Measurements from ENCODE around the gene CPNE7.
"Not testable (repeated sequence)": the region's sequence is repeated elsewhere in the genome, so short reads cannot be mapped to it uniquely, and the experiment has no call there.

Gene CPNE7

DNA sequence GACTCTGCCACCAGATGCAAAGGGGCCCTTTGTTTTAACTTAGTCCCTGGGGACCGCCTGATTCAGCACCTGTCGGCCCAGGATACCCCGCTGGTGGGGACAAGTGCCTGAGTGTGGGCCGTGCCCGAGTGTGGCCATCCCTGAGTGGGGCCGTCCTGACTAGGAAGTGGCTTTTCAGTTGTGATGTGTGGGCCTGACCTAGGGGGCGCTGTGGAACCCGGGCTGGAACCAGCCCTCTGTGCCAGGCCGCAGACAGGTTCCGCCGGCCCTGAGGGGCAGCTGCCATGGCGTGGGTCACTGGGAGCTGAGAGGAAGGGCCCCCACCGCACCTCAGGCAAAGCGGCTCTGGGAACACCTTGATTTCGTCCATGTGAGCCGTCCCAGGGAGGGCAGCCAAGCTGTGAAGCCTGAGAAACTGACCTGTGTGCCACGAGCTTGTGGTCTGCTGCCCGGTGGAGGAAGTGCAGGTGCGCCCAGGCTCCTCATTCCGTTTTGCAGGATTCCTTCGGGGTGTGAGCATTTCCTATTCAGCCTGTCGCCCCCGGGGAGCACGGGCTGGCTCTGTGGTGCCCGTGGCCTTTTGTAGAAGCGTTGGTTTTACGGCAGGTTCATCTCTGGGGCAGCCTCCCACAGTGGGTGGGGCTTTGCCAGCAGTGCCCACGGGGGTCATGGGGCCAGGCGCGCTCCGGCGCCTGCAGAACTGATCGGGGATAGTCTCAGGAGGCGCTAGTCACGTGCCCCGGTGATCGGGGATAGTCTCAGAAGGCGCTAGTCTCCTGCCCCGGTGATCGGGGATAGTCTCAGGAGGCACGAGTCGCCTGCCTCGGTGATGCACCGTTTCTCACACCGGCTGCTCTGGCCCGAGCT is 9.8 kb upstream of the CPNE7 start:
- no peak for DNase-seq (ENCODE audit: low read depth)

DNA sequence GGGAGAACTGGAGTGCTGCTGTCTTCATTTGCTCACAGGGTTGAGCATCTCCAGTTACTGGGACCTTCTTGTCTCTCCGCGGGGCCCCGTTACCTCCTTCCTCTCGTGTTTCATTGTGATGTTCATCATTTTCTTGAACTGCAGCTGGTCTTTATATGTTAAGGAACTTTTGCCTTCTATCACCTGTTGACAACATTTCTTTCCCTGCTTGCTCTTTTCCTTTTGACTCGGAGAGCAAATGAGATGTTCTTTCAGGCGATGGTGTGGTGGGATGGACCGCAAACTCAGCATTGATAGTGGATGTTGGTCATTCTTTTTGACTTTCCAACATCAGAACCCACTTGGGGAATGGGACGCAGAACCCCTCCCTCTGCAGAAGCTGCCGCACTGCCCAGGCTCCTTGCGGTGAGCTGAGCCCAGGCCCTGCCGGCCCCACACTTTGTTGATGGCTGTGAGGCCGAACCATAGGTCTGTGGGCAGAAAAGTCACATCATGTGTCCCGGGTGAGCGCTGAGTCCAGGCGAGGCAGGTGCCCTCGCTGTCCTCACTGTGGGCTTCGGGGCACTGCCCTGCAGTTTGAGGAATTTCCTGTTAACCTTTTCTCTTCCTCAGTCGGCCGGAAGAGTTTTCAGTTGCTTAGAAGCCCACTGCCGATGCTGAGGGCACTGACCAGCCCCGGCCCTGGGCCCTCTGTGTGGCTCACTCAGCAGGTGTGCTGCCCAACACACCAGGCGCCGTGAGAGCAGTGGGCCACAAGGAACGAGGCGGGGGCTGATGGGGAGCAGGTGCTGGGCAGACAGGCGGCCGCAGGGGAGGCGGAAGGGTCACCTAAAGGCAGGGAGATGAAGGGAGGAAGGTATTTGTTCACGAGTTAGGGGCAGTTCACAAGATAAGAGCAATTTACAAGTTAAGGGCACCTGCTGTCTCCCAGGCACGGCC is 7.6 kb upstream of the CPNE7 start:
- no peak for DNase-seq (ENCODE audit: low read depth)

GRCh38 chr16:89569506-89570341 is 5.8 kb upstream of the CPNE7 start:
- no peak for DNase-seq (ENCODE audit: low read depth)

DNA sequence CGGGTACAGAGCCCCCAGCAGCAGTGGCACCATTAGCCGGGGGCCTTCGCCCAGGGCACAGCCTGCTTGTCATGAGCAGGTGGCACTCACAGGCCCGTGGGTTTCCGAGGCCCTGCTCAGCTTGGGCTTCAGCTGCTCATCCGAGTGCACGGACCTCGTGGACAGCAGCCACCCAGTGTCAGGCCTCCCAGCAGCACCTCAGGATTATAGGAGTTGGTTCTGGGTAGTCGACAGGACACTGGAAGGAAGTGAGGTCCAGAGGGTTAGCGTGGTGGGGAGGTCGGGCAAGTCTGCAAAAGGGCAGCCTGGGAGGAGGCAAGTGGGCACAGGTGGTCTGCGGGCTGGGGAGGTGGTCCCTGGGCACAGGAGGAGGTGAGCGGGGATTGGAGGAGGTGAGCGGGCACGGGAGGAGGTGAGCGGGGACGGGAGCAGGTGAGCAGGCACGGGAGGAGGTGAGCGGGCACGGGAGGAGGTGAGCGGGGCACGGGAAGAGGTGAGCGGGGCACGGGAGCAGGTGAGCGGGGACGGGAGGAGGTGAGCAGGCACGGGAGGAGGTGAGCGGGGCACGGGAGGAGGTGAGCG is 5.1 kb upstream of the CPNE7 start:
- no peak for DNase-seq (ENCODE audit: low read depth)

DNA sequence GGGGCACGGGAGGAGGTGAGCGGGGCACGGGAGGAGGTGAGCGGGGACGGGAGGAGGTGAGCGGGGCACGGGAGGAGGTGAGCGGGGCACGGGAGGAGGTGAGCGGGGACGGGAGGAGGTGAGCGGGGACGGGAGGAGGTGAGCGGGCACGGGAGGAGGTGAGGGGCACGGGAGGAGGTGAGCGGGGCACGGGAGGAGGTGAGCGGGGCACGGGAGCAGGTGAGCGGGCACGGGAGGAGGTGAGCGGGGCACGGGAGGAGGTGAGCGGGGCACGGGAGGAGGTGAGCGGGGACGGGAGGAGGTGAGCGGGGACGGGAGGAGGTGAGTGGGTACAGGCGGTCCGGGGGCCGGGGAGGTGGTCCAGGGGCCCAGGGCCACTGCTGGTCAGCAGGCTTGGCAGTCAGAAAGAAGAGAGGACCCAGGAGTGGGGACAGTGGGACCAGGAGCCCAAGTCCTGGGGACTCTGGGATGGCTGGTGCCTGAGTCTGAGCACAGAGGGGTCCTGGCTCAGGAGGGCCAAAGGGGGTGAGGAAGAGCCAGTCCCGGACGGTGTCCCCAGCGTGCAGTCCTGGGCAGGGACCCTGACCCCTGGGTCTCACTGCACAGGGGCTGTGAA is 4.5 kb upstream of the CPNE7 start:
- not testable (repeated sequence) for DNase-seq (ENCODE audit: low read depth)

DNA sequence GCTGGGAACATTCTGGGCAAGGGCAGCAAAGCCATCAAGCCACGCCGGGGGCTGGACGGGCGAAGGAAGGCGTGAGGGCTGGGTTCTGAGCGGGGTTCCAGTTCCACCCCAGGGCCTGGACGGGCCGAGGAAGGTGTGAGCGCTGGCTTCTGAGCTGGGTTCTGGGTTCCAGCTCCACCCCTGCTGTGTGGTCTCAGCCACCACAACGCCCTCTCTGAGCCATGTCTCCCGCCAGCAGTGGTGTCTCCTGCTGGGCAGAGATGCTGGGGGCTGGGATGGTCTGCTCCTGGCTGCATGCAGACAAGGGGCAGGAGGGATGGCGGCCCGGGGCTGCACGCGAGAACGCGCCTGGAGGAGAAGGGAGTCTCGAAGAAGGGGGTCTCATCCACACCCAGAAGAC is 3.9 kb upstream of the CPNE7 start:
- DNase-seq (ENCODE audit: low read depth), result no peak

DNA sequence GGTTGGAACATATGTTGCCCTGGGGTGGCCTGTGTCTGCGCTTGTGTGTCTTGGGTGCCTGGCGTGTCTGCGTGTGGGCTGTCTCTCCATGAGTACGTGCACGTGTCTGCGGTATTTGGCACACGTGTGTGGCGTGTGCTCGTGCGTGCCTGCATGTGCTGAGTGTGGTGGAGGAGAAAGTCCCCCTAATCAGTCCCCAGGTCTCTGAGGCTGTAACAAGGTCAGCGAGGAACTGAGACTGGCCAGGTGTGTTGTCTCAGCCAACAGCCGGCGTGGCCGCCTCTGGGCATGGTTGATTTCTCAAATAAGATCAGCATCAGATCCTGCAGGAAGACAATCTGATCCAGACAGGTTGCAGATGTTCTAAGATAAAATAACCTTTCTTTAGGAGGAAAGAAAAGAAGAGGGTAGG is 3.5 kb upstream of the CPNE7 start:
- no peak for DNase-seq (ENCODE audit: low read depth)

GRCh38 chr16:89572485-89573205 is 2.9 kb upstream of the CPNE7 start:
- no peak for DNase-seq (ENCODE audit: low read depth)

GRCh38 chr16:89573826-89574680 is 1.5 kb upstream of the CPNE7 start:
- DNase-seq (ENCODE audit: low read depth), result no peak

GRCh38 chr16:89574681-89575246 is 794 bp upstream of the CPNE7 start:
- DNase-seq (ENCODE audit: low read depth), result no peak

- no peak for DNase-seq (ENCODE audit: low read depth)
Measured at GRCh38 chr16:89576153-89577054, 846 bp downstream of the CPNE7 start.

- DNase-seq (ENCODE audit: low read depth), result no peak
Measured at GRCh38 chr16:89577055-89577759, 1.6 kb downstream of the CPNE7 start.

DNA sequence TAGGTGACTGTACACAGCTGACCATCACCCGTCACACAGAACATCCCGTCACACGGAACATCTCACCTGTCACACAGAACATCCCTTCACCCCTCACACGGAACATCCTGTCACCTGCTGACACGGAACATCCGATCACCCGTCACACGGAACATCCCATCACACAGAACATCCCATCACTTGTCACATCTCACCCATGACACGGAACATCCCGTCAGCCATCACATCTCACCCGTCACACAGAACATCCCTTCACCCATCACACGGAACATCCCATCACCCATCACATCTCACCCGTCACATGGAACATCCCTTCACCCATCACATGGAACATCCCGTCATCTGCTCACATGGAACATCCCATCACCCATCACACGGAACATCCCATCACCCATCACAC is 3.8 kb downstream of the CPNE7 start:
- no peak for DNase-seq (ENCODE audit: low read depth)

- DNase-seq (ENCODE audit: low read depth), result no peak
Measured at GRCh38 chr16:89581045-89581695, 5.6 kb downstream of the CPNE7 start.

GRCh38 chr16:89581861-89582563 is 6.5 kb downstream of the CPNE7 start:
- no peak for DNase-seq (ENCODE audit: low read depth)

DNA sequence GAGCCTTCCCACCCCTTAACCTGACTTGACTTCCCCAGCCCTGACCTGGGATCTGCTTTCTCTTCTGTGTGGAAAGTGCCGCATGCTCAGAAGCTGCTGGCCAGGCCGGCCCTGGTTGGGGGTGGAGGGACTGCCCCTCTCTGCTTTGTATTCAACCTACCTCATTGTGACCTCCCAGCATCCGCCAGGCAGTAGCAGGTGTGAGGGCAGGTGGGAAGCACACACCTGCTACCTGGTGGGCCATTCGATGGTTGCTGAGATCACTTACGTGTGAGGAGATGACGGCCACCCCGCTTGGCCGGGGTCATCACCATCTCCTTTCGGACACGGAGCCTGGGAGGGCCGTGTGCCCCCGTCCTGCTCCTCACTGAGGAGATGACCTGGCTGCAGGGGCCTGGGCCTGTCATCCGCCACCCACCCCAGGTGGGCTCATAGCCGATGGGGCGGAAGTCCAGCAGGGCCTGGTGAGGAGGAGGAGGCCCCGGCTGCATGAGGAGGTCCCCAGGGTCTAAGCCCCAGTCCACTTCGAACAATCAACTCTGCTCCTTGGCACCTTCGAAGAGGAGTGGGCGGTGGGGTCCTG is 7.1 kb downstream of the CPNE7 start:
- no peak for DNase-seq (ENCODE audit: low read depth)

Data from stimulated activated CD8-positive, alpha-beta memory T cell treated with anti-CD3 and anti-CD28 coated beads, Interleukin-7, amount 100 ng/mL, for 24 hours (primary cell).